Suprapubic skin (tissue), 4 donors: ENCODE measurements around the gene NOTCH4.

ENCODE experiments used
- CTCF ChIP-seq, 2 donors: fragments of 200-600 bp in 1 of 2; fragments of 450-650 bp in 1 of 2; sonication (generic) in 1 of 2; IDR thresholded peaks; one replicate each; pipeline ENCODE4 v1.5.1; 2016 to 2019; ENCODE audit warnings: antibody characterized with exemption in 2 of 2, mild to moderate bottlenecking in 1 of 2, moderate library complexity in 1 of 2
- POLR2A ChIP-seq, 2 donors: fragments of 450-650 bp; IDR thresholded peaks; one replicate each; pipeline ENCODE4 v1.6.1; 2017; ENCODE audit warnings: antibody characterized with exemption in 2 of 2, mild to moderate bottlenecking in 2 of 2, moderate library complexity in 2 of 2
- POLR2AphosphoS5 ChIP-seq, 3 donors: sonication (generic); formaldehyde crosslinking; IDR thresholded peaks; one replicate each; pipeline ENCODE4 v1.6.1; 2017; ENCODE audit warnings: antibody characterized with exemption in 3 of 3

GRCh38 chr6:32168807-32169591, 54.9 kb downstream of the NOTCH4 start:
- TF ChIP-seq CTCF (IDR thresholded peaks at IDR 0.05) (no peak), POLR2A (IDR thresholded peaks at IDR 0.05) (no peak), POLR2AphosphoS5 (IDR thresholded peaks at IDR 0.05) (no peak)
